Measurements from ENCODE around the gene TCF3. TPM values are rescaled to one million over a fixed set of nuclear protein-coding genes. Genes with fewer than 3 reads are reported as not detected.

The TCF3 gene
- total and polyA plus RNA-seq, 2 donors (not counting 1 experiment from before 2014, with no cell fraction given): 39.3 to 54.7 TPM

- no peak overlapping the region for H2AFZ ChIP-seq (ENCODE audit: low read length)
- no peak overlapping the region for H3K9ac ChIP-seq (ENCODE audit: insufficient read depth, low read length)
- no peaks in the 10 kb centered on the region for H3K79me2 ChIP-seq (ENCODE audit: control insufficient read depth, insufficient read depth, low read length)
- DNase-seq (ENCODE audit: low read depth in 2 of 2): no peak
- H3K4me2 ChIP-seq (ENCODE audit: extremely low read depth, insufficient read depth, low read length): no peak overlapping the region
- H3K4me1 ChIP-seq (ENCODE audit: control insufficient read depth, extremely low read depth, insufficient read depth, low read length): no peaks in the 10 kb centered on the region
- TF ChIP-seq CTCF (conservative IDR thresholded peaks at IDR 0.05 in 1 of 2, IDR thresholded peaks at IDR 0.05 in 1 of 2; ENCODE audit: low read depth in 1 of 2, low read length in 2 of 2): no peak
- no peak for TF ChIP-seq EZH2 (IDR thresholded peaks at IDR 0.05; ENCODE audit: low read length, missing control alignments)
- no peaks in the 10 kb centered on the region for H3K27me3 ChIP-seq (ENCODE audit: control insufficient read depth, insufficient read depth, low read length)
- H4K20me1 ChIP-seq (ENCODE audit: control insufficient read depth, extremely low read depth, insufficient read depth, low read length): no peaks in the 10 kb centered on the region
- H3K4me3 ChIP-seq (replicated peaks in 1 of 4; ENCODE audit: control extremely low read depth in 1 of 4, insufficient read depth in 1 of 4, low read depth in 3 of 4, low read length in 4 of 4): no peak overlapping the region
- H3K9me3 ChIP-seq (ENCODE audit: control insufficient read depth, insufficient read depth, low read depth, low read length): no peaks in the 10 kb centered on the region
- no peak overlapping the region for H3K27ac ChIP-seq (ENCODE audit: insufficient read depth, low read length)
- peaks cover 27% of the 10 kb centered on the region for H3K36me3 ChIP-seq (ENCODE audit: control insufficient read depth, insufficient read depth, low read length)
Measured at GRCh38 chr19:1577929-1578618, 74.3 kb downstream of the TCF3 start.

GRCh38 chr19:1577090-1577928 is 75.1 kb downstream of the TCF3 start:
- Histone ChIP-seq H3K79me2 (ENCODE audit: control insufficient read depth, insufficient read depth, low read length) (no peaks in the 10 kb centered on the region), H3K4me1 (ENCODE audit: control insufficient read depth, extremely low read depth, insufficient read depth, low read length) (no peaks in the 10 kb centered on the region), H3K36me3 (ENCODE audit: control insufficient read depth, insufficient read depth, low read length) (peaks cover 24% of the 10 kb centered on the region), H3K9me3 (ENCODE audit: control insufficient read depth, insufficient read depth, low read depth, low read length) (no peaks in the 10 kb centered on the region), H3K4me2 (ENCODE audit: extremely low read depth, insufficient read depth, low read length) (no peak overlapping the region), H4K20me1 (ENCODE audit: control insufficient read depth, extremely low read depth, insufficient read depth, low read length) (no peaks in the 10 kb centered on the region), H2AFZ (ENCODE audit: low read length) (no peak overlapping the region), H3K4me3 (replicated peaks in 1 of 4; ENCODE audit: control extremely low read depth in 1 of 4, insufficient read depth in 1 of 4, low read depth in 3 of 4, low read length in 4 of 4) (no peak overlapping the region), H3K27ac (ENCODE audit: insufficient read depth, low read length) (no peak overlapping the region), H3K27me3 (ENCODE audit: control insufficient read depth, insufficient read depth, low read length) (no peaks in the 10 kb centered on the region), H3K9ac (ENCODE audit: insufficient read depth, low read length) (no peak overlapping the region)
- DNase-seq (ENCODE audit: low read depth in 2 of 2): no peak
- TF ChIP-seq EZH2 (IDR thresholded peaks at IDR 0.05; ENCODE audit: low read length, missing control alignments) (no peak), CTCF (conservative IDR thresholded peaks at IDR 0.05 in 1 of 2, IDR thresholded peaks at IDR 0.05 in 1 of 2; ENCODE audit: low read depth in 1 of 2, low read length in 2 of 2) (no peak)

- Histone ChIP-seq H3K9ac (ENCODE audit: insufficient read depth, low read length) (no peak overlapping the region), H3K4me3 (replicated peaks in 1 of 4; ENCODE audit: control extremely low read depth in 1 of 4, insufficient read depth in 1 of 4, low read depth in 3 of 4, low read length in 4 of 4) (no peak overlapping the region), H3K4me1 (ENCODE audit: control insufficient read depth, extremely low read depth, insufficient read depth, low read length) (no peaks in the 10 kb centered on the region), H3K79me2 (ENCODE audit: control insufficient read depth, insufficient read depth, low read length) (no peaks in the 10 kb centered on the region), H3K9me3 (ENCODE audit: control insufficient read depth, insufficient read depth, low read depth, low read length) (no peaks in the 10 kb centered on the region), H3K36me3 (ENCODE audit: control insufficient read depth, insufficient read depth, low read length) (peaks cover 23% of the 10 kb centered on the region), H4K20me1 (ENCODE audit: control insufficient read depth, extremely low read depth, insufficient read depth, low read length) (no peaks in the 10 kb centered on the region), H3K4me2 (ENCODE audit: extremely low read depth, insufficient read depth, low read length) (no peak overlapping the region), H2AFZ (ENCODE audit: low read length) (no peak overlapping the region), H3K27me3 (ENCODE audit: control insufficient read depth, insufficient read depth, low read length) (no peaks in the 10 kb centered on the region), H3K27ac (ENCODE audit: insufficient read depth, low read length) (no peak overlapping the region)
- no peak for DNase-seq (ENCODE audit: low read depth in 2 of 2)
- no peak for TF ChIP-seq CTCF (conservative IDR thresholded peaks at IDR 0.05 in 1 of 2, IDR thresholded peaks at IDR 0.05 in 1 of 2; ENCODE audit: low read depth in 1 of 2, low read length in 2 of 2)
Measured at GRCh38 chr19:1576242-1577089, 75.9 kb downstream of the TCF3 start.
